HPDE6-E6E7 (cell line): Measurements from ENCODE around the gene ODF2.

Experiments used
- DNase-seq: peaks from one replicate; pipeline ENCODE4 v3.0.0; 2011; ENCODE audit warnings: missing footprints; ENCODE audit errors: extremely low spot score

The ODF2 gene

GRCh38 chr9:128528445-128529160, 72.8 kb downstream of the ODF2 start:
- no peak for DNase-seq

- no peak for DNase-seq
Measured at GRCh38 chr9:128529191-128529590, 73.4 kb downstream of the ODF2 start.

DNA sequence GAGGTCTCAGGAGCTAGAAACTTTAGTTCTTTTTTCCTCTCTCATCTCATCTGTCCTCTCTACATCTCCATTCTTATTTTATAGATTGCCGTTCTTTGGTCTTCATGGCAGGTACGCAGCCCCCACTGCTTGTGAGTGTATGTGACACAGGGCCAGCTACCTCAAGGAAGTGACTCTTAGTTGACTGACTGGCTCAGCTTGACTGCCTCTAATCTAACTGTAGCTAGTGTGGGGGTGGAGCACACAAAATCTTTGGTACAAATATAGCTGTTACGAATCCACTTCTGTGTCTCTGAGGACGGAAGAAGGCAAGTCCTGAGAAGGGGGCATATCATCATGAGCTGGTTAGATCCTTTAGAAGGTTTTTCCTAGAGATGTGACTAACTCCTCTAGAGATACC, 76.8 kb downstream of the ODF2 start:
- no peak for DNase-seq

DNA sequence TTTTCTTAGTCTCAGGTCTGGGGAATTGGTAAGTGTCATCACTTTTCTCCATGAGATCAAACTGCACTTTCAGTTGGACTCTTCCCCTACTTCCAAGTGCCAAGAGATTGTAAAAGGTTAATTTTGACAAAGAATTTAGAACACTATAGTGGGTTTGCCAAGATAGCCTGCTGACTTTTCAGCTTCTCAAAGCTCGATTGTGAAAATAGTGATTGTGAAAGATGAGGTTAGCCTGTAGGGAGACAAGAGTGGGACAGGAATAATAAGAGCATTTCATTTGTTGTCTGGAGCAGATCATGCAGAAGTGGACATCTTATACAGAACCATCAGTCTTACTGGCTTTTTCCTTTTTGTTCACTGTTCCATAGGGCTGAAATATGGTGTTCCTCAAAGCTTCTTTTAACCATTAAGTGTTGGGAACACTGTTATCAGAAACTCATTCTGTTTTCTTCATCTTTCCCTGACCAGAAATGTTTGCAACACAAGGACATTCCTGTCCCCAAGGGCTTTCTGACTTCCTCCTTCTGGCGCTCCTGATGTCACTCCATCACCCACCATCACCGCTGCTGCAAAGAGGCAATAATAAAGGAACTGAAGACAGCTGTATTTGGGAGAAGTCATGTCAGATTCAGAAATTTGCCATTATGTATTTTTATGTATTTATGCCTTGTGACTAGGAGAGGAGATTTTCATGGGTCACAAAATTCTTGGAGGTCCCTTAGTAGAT, 85.0 kb downstream of the ODF2 start:
- DNase-seq: no peak

DNA sequence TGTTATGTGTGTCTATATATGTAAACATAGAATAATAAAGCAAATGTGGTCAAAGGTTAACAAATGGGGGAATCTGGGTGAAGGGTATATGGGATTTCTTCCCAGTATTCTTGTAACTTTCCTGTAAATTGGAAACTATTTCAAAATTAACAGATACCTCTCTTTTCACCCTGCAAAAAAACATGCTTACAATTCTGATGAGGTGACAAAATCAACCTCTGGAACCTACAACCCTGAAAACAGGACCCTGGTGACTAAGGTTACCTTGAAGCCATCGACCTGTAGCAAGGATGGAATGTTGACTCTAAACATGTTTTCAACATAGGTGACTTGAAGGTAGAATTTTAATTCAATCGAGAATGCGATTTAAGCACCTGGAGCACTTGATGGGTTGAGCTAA, 90.7 kb downstream of the ODF2 start:
- DNase-seq: no peak

GRCh38 chr9:128548876-128549275, 93.1 kb downstream of the ODF2 start:
- DNase-seq: no peak

DNA sequence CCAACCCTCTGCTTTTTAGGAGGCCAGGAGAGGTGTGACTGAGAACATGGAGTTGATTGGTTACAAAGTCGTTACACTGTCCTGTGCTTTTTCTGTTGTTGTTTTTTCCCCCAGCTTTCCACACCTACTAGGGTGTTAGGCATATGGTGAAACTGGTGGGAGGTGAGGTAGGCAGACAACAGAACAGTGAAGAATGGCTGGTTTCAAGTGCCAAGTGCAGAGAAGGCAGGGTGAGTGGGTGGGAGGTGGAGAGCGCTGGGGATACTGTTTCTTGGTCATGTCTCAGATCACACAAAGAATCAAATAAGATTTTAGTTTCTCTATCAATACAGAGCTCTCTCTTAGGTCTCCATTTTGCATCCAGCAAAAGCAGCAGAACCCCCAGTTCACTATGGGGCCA, 94.4 kb downstream of the ODF2 start:
- no peak for DNase-seq
